Neuronal stem cell (in vitro differentiated cells): ENCODE data around the gene MLN. TPM values are rescaled to one million over a fixed set of nuclear protein-coding genes. Genes with fewer than 3 reads are reported as not detected.

Experiments
- DNase-seq: peaks from one replicate; pipeline ENCODE4 v3.0.0-alpha.2; 2013; ENCODE audit warnings: low spot score
- H2AFZ ChIP-seq: one replicate; pipeline ENCODE4 v1.6.1; 2013; ENCODE audit warnings: mild to moderate bottlenecking, low read length, inconsistent platforms
- H2AK5ac ChIP-seq: 2 replicates; pipeline ENCODE4 v1.6.1; 2013; ENCODE audit warnings: low read depth, mild to moderate bottlenecking, inconsistent platforms, low read length, moderate library complexity, mixed read lengths
- H2BK120ac ChIP-seq: 2 replicates; pipeline ENCODE4 v1.6.1; 2013; ENCODE audit warnings: low read depth, mild to moderate bottlenecking, inconsistent platforms, low read length, moderate library complexity, mixed read lengths
- H2BK12ac ChIP-seq: one replicate; pipeline ENCODE4 v1.6.1; 2013; ENCODE audit warnings: low read length, inconsistent platforms
- H2BK15ac ChIP-seq: 2 replicates; pipeline ENCODE4 v1.6.1; 2013; ENCODE audit warnings: mild to moderate bottlenecking, low read length, inconsistent platforms, mixed read lengths
- H2BK5ac ChIP-seq: one replicate; pipeline ENCODE4 v1.6.1; 2013; ENCODE audit warnings: inconsistent platforms, mild to moderate bottlenecking, low read length, moderate library complexity
- H3K14ac ChIP-seq: one replicate; pipeline ENCODE4 v1.6.1; 2013; ENCODE audit warnings: low read length, inconsistent platforms
- H3K18ac ChIP-seq: 2 replicates; pipeline ENCODE4 v1.6.1; 2013; ENCODE audit warnings: low read length, inconsistent platforms
- H3K23ac ChIP-seq: 2 replicates; pipeline ENCODE4 v1.6.1; 2013; ENCODE audit warnings: low read depth, mild to moderate bottlenecking, mixed read lengths, low read length, inconsistent platforms; ENCODE audit not compliant: poor library complexity
- H3K27ac ChIP-seq: replicated peaks from 3 replicates; pipeline ENCODE4 v1.5.1; 2013; ENCODE audit warnings: low read length, inconsistent platforms
- H3K27me3 ChIP-seq, 3 experiments: 2 replicates each; pipeline ENCODE4 v1.6.1; 2013; ENCODE audit warnings: low read length in 3 of 3, mild to moderate bottlenecking in 2 of 3, inconsistent platforms in 1 of 3, low read depth in 1 of 3, mixed read lengths in 1 of 3, moderate library complexity in 1 of 3; ENCODE audit not compliant: control insufficient read depth in 3 of 3, insufficient read depth in 3 of 3
- H3K36me3 ChIP-seq, 2 donors: replicated peaks in 1 of 2; 2 replicates each; pipeline ENCODE4 v1.6.1; 2013; ENCODE audit warnings: low read length in 2 of 2; ENCODE audit not compliant: control insufficient read depth in 2 of 2, insufficient read depth in 2 of 2
- H3K4ac ChIP-seq: 2 replicates; pipeline ENCODE4 v1.6.1; 2013; ENCODE audit warnings: inconsistent platforms, mild to moderate bottlenecking, low read length, moderate library complexity
- H3K4me1 ChIP-seq, 2 donors: 1 replicate in 1 of 2; 2 replicates in 1 of 2; pipeline ENCODE4 v1.6.1; 2013; ENCODE audit warnings: low read length in 2 of 2, low read depth in 1 of 2; ENCODE audit not compliant: control insufficient read depth in 2 of 2, insufficient read depth in 1 of 2
- H3K4me2 ChIP-seq: one replicate; pipeline ENCODE4 v1.6.1; 2013; ENCODE audit warnings: mild to moderate bottlenecking, low read length, inconsistent platforms; ENCODE audit not compliant: insufficient read depth, poor library complexity, severe bottlenecking
- H3K4me3 ChIP-seq, 2 donors: 2 replicates each; pipeline ENCODE4 v1.5.1; 2013; ENCODE audit warnings: low read length in 2 of 2, mild to moderate bottlenecking in 2 of 2, inconsistent platforms in 1 of 2, moderate library complexity in 1 of 2
- H3K79me1 ChIP-seq: one replicate; pipeline ENCODE4 v1.6.1; 2013; ENCODE audit warnings: low read depth, mild to moderate bottlenecking, inconsistent platforms, low read length, moderate library complexity
- H3K9ac ChIP-seq: one replicate; pipeline ENCODE4 v1.6.1; 2013; ENCODE audit warnings: mild to moderate bottlenecking, low read depth, low read length, inconsistent platforms; ENCODE audit not compliant: poor library complexity
- H3K9me3 ChIP-seq, 2 donors: replicated peaks in 1 of 2; 2 replicates each; pipeline versions ENCODE3 to v1.6.1; 2013; ENCODE audit warnings: low read length in 2 of 2, mild to moderate bottlenecking in 2 of 2, inconsistent platforms in 1 of 2, low read depth in 1 of 2, mixed read lengths in 1 of 2, moderate library complexity in 1 of 2; ENCODE audit not compliant: control insufficient read depth in 2 of 2, insufficient read depth in 1 of 2
- H4K8ac ChIP-seq: one replicate; pipeline ENCODE4 v1.6.1; 2013; ENCODE audit warnings: low read depth, mild to moderate bottlenecking, inconsistent platforms, low read length, moderate library complexity
- H4K91ac ChIP-seq: one replicate; pipeline ENCODE4 v1.6.1; 2013; ENCODE audit warnings: low read length, low read depth, mild to moderate bottlenecking, inconsistent platforms; ENCODE audit not compliant: poor library complexity
- WGBS, 2 donors: extraction: QIAGEN DNeasy Blood & Tissue Kit; methylation state at CpG; one replicate each; pipeline ENCODE4 v1.1.7; 2013; ENCODE audit warnings: missing lambda C conversion rate in 2 of 2, mixed read lengths in 1 of 2; ENCODE audit not compliant: insufficient read length in 2 of 2, insufficient replicate concordance in 1 of 2; ENCODE audit errors: extremely low coverage in 2 of 2; 5-methylcytosine and 5-hydroxymethylcytosine counted together
- polyA plus RNA-seq, 2 experiments: library from polyadenylated mRNA; stranded (reverse); fragments of 200-250 nt; gene quantifications; one replicate each; pipeline ENCODE4 v1.2.3, GENCODE V29; 2013

MLN gene
- polyA plus RNA-seq (2013, experiment 1 of 2): not detected
- not detected for polyA plus RNA-seq (2013, experiment 2 of 2)

DNA sequence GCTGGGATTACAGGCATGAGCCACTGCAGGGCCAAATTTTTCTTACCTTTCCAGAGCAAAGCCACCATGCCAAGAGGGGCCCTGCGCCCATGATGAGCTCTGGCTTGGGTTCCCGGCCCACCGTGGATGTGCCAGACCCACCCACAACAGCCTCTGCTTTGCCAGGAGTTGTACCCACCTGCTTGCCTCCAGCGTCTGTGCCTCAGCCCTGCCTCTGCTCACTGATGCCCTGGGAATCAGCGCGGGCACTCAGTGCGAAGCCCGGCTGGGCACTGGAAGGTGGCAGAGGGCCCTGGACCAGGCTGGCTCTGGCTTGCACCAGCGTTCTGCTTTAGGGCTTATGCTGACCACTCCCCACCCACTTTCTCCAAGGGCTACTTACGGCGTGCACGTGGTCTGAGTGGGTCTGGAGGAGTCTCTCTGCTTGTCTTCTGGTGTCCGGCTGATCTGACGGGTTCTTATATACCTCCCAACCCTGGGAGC, at the start of gene MLN:
Gene MLN (minus strand): TSS at position 433 of the 483 bp plus-strand sequence. CDS start 2,840 bp downstream, outside the sequence.
- Histone ChIP-seq H3K27me3 (no peaks in the 10 kb centered on the region), H2BK15ac (peak within 1 kb of the TSS; percentile 71)

GRCh38 chr6:33853026-33853425, 49.2 kb upstream of the MLN start:
- Histone ChIP-seq H3K4me1 (peaks cover 0 to 2% of the 10 kb centered on the region in 2 donors), H3K27me3 (peaks cover 0 to 65% (median 0%) of the 10 kb centered on the region in 3 experiments), H2AK5ac (no peak overlapping the region), H2BK12ac (no peak overlapping the region), H3K9ac (no peak overlapping the region), H3K4me2 (no peak overlapping the region), H3K4ac (no peak overlapping the region), H3K23ac (no peak overlapping the region), H3K27ac (no peak overlapping the region), H4K91ac (no peak overlapping the region), H3K36me3 (no peaks in the 10 kb centered on the region), H2BK5ac (no peak overlapping the region), H4K8ac (no peak overlapping the region), H3K4me3 (no peak overlapping the region), H3K9me3 (no peaks in the 10 kb centered on the region), H2BK120ac (no peak overlapping the region), H3K79me1 (peaks cover 2% of the 10 kb centered on the region), H2BK15ac (no peak overlapping the region), H3K18ac (no peak overlapping the region), H2AFZ (no peak overlapping the region), H3K14ac (no peak overlapping the region)
- DNase-seq: no peak
- no CpG with 5 or more reads among the region's 4 CpGs for WGBS, 2 donors

More for the DNA sequence above, at the start of gene MLN:
- H3K9ac ChIP-seq: no peak within 1 kb of the TSS
- no peak within 1 kb of the TSS for H3K4me2 ChIP-seq
- H3K18ac ChIP-seq: peak within 1 kb of the TSS; percentile 67
- peaks cover 19 to 24% of the 10 kb centered on the region in 2 donors for H3K4me1 ChIP-seq
- H3K4me3 ChIP-seq: no peak within 1 kb of the TSS
- H3K23ac ChIP-seq: no peak within 1 kb of the TSS
- H4K8ac ChIP-seq: no peak within 1 kb of the TSS
- no peak within 1 kb of the TSS for H4K91ac ChIP-seq
- no peak within 1 kb of the TSS for H2BK120ac ChIP-seq
- H3K14ac ChIP-seq: no peak within 1 kb of the TSS
- no peak within 1 kb of the TSS for H3K27ac ChIP-seq
- no peaks in the 10 kb centered on the region for H3K36me3 ChIP-seq
- no peak within 1 kb of the TSS for H2BK12ac ChIP-seq
- WGBS, 2 donors: no CpG with 5 or more reads among the region's 14 CpGs
- H2BK5ac ChIP-seq: no peak within 1 kb of the TSS
- H3K79me1 ChIP-seq: no peaks in the 10 kb centered on the region
- H2AK5ac ChIP-seq: no peak within 1 kb of the TSS
- no peaks in the 10 kb centered on the region for H3K9me3 ChIP-seq
- no peak within 1 kb of the TSS for H2AFZ ChIP-seq
- no peak for DNase-seq
- H3K4ac ChIP-seq: no peak within 1 kb of the TSS

- H3K9me3 ChIP-seq: no peaks in the 10 kb centered on the region
- H3K18ac ChIP-seq: peak overlapping the region; percentile 22
- H3K4ac ChIP-seq: no peak overlapping the region
- no peak overlapping the region for H3K9ac ChIP-seq
- no peak overlapping the region for H2BK5ac ChIP-seq
- peaks cover 0 to 55% (median 0%) of the 10 kb centered on the region in 3 experiments for H3K27me3 ChIP-seq
- H2BK12ac ChIP-seq: no peak overlapping the region
- H3K4me3 ChIP-seq: no peak overlapping the region
- no peak overlapping the region for H3K27ac ChIP-seq
- H3K79me1 ChIP-seq: peaks cover 3% of the 10 kb centered on the region
- no peak overlapping the region for H4K8ac ChIP-seq
- H4K91ac ChIP-seq: no peak overlapping the region
- H2BK120ac ChIP-seq: no peak overlapping the region
- no peak overlapping the region for H3K14ac ChIP-seq
- no CpG with 5 or more reads among the region's 8 CpGs for WGBS, 2 donors
- H2AFZ ChIP-seq: no peak overlapping the region
- peak overlapping the region; percentile 48 for H2AK5ac ChIP-seq
- peak; percentile 15 for DNase-seq
- H3K4me1 ChIP-seq: peaks cover 0 to 2% of the 10 kb centered on the region in 2 donors
- peak overlapping the region; percentile 46 for H3K23ac ChIP-seq
- no peaks in the 10 kb centered on the region for H3K36me3 ChIP-seq
- H3K4me2 ChIP-seq: no peak overlapping the region
- no peak overlapping the region for H2BK15ac ChIP-seq
Measured at GRCh38 chr6:33851959-33852358, 48.2 kb upstream of the MLN start.

DNA sequence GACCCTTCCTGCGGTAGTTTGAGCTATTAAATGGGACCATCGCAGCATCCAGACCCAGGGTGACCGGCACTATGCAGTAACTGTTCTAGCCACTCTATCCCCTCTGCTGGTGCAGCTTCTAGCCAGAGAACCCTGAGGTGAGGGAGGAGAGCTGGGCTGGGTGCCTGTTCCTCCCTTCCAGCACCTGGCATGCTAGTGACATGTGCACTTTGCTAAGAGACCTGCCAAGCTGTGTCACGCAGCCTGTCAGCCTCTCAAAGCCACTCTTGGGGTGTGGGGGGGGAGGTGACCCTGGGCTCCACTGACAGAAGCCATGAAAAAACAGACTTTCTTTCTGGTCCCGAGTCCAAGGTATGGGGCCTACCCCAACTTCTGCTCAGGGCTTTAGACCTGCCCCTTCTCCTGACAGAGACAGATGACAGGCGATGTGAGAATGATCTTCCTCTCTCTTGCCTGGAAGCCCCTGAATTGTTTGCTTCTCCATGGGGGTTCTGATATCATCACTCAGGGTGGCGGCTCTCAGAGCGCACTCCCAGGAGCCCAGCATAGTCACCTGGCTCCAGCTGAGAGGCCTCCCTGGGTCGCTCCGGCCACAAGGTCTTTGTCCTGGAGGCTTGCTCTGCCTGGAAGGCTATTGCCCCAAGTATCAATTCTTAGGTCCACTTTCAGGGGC, 47.2 kb upstream of the MLN start:
- Histone ChIP-seq H4K91ac (no peak overlapping the region), H3K27ac (no peak overlapping the region), H2BK120ac (no peak overlapping the region), H3K18ac (peak overlapping the region; percentile 35), H3K9ac (no peak overlapping the region), H3K36me3 (no peaks in the 10 kb centered on the region), H2AK5ac (peak overlapping the region; percentile 83), H2BK5ac (no peak overlapping the region), H3K79me1 (peaks cover 3% of the 10 kb centered on the region), H3K4me2 (no peak overlapping the region), H3K9me3 (no peaks in the 10 kb centered on the region), H3K23ac (no peak overlapping the region), H2AFZ (no peak overlapping the region), H3K4me1 (peaks cover 0 to 2% of the 10 kb centered on the region in 2 donors), H3K4me3 (no peak overlapping the region), H2BK15ac (peak overlapping the region; percentile 7), H3K4ac (no peak overlapping the region), H4K8ac (no peak overlapping the region), H3K27me3 (peaks cover 0 to 46% (median 0%) of the 10 kb centered on the region in 3 experiments), H3K14ac (no peak overlapping the region), H2BK12ac (peak overlapping the region; percentile 79)
- no CpG with 5 or more reads among the region's 10 CpGs for WGBS, 2 donors
- DNase-seq: no peak
